HL-60 (cell line): ENCODE data around the gene CYP26A1.

Experiments
- DNase-seq, 2 experiments: peaks; one replicate each; pipeline ENCODE4 v3.0.0-alpha.2; 2010 to 2020; ENCODE audit warnings: low read depth in 1 of 2, low spot score in 1 of 2
- H3K27ac ChIP-seq: fragments of 250-450 bp; sonication (Bioruptor Pico); replicated peaks from 2 replicates; pipeline ENCODE4 v1.5.1; 2020; ENCODE audit warnings: mild to moderate bottlenecking, moderate library complexity
- H3K27me3 ChIP-seq: fragments of 250-450 bp; sonication (Bioruptor Pico); 2 replicates; pipeline ENCODE4 v1.5.1; 2021; ENCODE audit warnings: mild to moderate bottlenecking, moderate library complexity; ENCODE audit not compliant: insufficient read depth, poor library complexity, severe bottlenecking
- H3K4me3 ChIP-seq: replicated peaks from 2 replicates; pipeline ENCODE4 v1.5.1; 2011; ENCODE audit warnings: mild to moderate bottlenecking, control low read depth, low read length; ENCODE audit not compliant: insufficient read depth
- GABPA ChIP-seq: IDR thresholded peaks from 2 replicates; pipeline ENCODE4 v1.6.1; 2012; ENCODE audit warnings: low read depth
- POLR2AphosphoS5 ChIP-seq: IDR thresholded peaks from 2 replicates; pipeline ENCODE4 v1.6.1; 2012; ENCODE audit warnings: low read depth
- REST ChIP-seq: IDR thresholded peaks from 2 replicates; pipeline ENCODE4 v1.6.1; 2012; ENCODE audit warnings: low read depth; ENCODE audit not compliant: insufficient replicate concordance
- SPI1 ChIP-seq: IDR thresholded peaks from 2 replicates; pipeline ENCODE4 v1.6.1; 2012; ENCODE audit warnings: low read depth, mild to moderate bottlenecking, borderline replicate concordance
- TF ChIP-seq, protein P1 (sequence below): IDR thresholded peaks from one replicate; pipeline ENCODE4 v1.5.1; 2011; ENCODE audit warnings: low read length, control low read depth, inconsistent platforms; ENCODE audit not compliant: insufficient read depth

The CYP26A1 gene

DNA sequence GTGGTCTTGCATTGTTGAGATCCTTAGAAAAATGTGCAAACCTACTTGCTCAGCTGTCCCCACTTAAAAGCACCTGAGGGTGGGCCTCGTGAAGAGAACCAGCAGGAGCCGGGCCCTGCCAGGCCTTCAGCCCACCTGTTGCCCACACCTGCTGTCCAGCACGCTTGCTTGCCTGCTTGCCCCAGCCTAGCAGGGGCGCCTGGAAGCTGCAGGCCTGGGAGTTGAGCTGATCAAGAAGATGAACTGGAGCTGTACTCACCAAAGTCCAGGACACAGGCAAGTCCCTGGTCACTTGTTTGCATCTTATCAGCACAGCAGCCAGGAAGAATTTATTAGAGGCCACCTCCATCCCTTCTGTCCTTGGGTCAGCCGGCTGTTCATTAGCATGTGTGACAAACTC, 23.2 kb downstream of the CYP26A1 start:
- Histone ChIP-seq H3K27ac (no peak overlapping the region), H3K4me3 (no peak overlapping the region), H3K27me3 (no peaks in the 10 kb centered on the region)
- no peak for DNase-seq
- TF ChIP-seq POLR2AphosphoS5 (no peak), SPI1 (no peak), GABPA (no peak), REST (no peak)
- TF ChIP-seq, protein P1, sequence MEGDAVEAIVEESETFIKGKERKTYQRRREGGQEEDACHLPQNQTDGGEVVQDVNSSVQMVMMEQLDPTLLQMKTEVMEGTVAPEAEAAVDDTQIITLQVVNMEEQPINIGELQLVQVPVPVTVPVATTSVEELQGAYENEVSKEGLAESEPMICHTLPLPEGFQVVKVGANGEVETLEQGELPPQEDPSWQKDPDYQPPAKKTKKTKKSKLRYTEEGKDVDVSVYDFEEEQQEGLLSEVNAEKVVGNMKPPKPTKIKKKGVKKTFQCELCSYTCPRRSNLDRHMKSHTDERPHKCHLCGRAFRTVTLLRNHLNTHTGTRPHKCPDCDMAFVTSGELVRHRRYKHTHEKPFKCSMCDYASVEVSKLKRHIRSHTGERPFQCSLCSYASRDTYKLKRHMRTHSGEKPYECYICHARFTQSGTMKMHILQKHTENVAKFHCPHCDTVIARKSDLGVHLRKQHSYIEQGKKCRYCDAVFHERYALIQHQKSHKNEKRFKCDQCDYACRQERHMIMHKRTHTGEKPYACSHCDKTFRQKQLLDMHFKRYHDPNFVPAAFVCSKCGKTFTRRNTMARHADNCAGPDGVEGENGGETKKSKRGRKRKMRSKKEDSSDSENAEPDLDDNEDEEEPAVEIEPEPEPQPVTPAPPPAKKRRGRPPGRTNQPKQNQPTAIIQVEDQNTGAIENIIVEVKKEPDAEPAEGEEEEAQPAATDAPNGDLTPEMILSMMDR: no peak

DNA sequence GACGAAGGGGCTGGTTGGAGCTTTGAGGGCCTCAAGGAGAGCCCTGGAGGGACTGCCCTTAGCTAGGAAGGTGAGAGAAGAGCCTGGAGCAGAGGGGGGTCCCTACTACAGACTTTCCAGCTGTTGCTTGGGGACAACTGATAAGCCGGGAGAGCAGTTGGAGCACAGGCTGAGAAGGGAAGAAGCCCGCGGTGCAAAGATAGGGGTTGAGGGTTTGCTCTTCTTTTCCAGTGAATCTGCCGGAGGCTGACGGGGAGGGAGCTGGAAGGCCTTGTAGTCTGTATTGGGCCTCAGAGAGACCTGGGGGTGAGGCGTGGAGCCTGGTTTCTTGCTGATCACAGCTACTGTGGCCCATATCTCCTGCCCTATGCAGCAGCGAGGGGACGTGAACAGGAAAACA, 23.7 kb downstream of the CYP26A1 start:
- Histone ChIP-seq H3K27ac (no peak overlapping the region), H3K4me3 (no peak overlapping the region), H3K27me3 (no peaks in the 10 kb centered on the region)
- no peak for DNase-seq
- no peak for TF ChIP-seq POLR2AphosphoS5
- TF ChIP-seq GABPA: no peak
- TF ChIP-seq SPI1: no peak
- no peak for TF ChIP-seq REST
- TF ChIP-seq, protein P1: no peak

- TF ChIP-seq POLR2AphosphoS5 (no peak), GABPA (no peak), REST (no peak), SPI1 (no peak)
- TF ChIP-seq, protein P1: no peak
- Histone ChIP-seq H3K27ac (no peak overlapping the region), H3K27me3 (no peaks in the 10 kb centered on the region), H3K4me3 (no peak overlapping the region)
- DNase-seq: no peak
Measured at GRCh38 chr10:93098816-93099215, 25.1 kb downstream of the CYP26A1 start.
